Neural crest cell (in vitro differentiated cells): Measurements from ENCODE around the gene SLC25A1. TPM values are rescaled to one million over a fixed set of nuclear protein-coding genes. Genes with fewer than 3 reads are reported as not detected.

ENCODE experiments used
- DNase-seq: peaks from one replicate; pipeline ENCODE4 v3.0.0; 2021; ENCODE audit warnings: low read depth, mixed read lengths, low spot score
- H3K27ac Mint-ChIP-seq: one replicate; pipeline ENCODE4 v1.8.0; 2021; ENCODE audit warnings: mild to moderate bottlenecking, mixed read lengths; ENCODE audit not compliant: unreplicated experiment
- H3K27me3 Mint-ChIP-seq: 2 replicates; pipeline ENCODE4 v1.8.0; 2021; ENCODE audit warnings: low read depth, mild to moderate bottlenecking, mixed read lengths
- H3K36me3 Mint-ChIP-seq: 2 replicates; pipeline ENCODE4 v1.8.0; 2021; ENCODE audit warnings: low read depth, mild to moderate bottlenecking, mixed read lengths
- H3K4me1 Mint-ChIP-seq: 2 replicates; pipeline ENCODE4 v1.8.0; 2021; ENCODE audit warnings: mixed read lengths
- H3K4me3 Mint-ChIP-seq: one replicate; pipeline ENCODE4 v1.8.0; 2021; ENCODE audit warnings: mild to moderate bottlenecking, mixed read lengths
- H3K9me3 Mint-ChIP-seq: 2 replicates; pipeline ENCODE4 v1.8.0; 2021; ENCODE audit warnings: mixed read lengths
- CTCF ChIP-seq: fragments of 200-600 bp; sonication (generic); conservative IDR thresholded peaks from 2 replicates; pipeline ENCODE4 v1.5.0; 2021; ENCODE audit warnings: antibody characterized with exemption, mild to moderate bottlenecking
- total RNA-seq: library from RNA; stranded (reverse); gene quantifications from 2 replicates; pipeline ENCODE4 v1.2.1, GENCODE V29; 2021

Gene SLC25A1
- total RNA-seq, 1 donor from 2014 or later: 173 TPM

- peaks cover 29% of the 10 kb centered on the region for H3K4me1 Mint-ChIP-seq
- H3K9me3 Mint-ChIP-seq: no peaks in the 10 kb centered on the region
- DNase-seq: no peak
- no peaks in the 10 kb centered on the region for H3K36me3 Mint-ChIP-seq
- peaks cover 14% of the 10 kb centered on the region for H3K27me3 Mint-ChIP-seq
- no peak overlapping the region for H3K27ac Mint-ChIP-seq
- no peak for TF ChIP-seq CTCF
- H3K4me3 Mint-ChIP-seq: peak overlapping the region; percentile 87
These were observed 2.3 kb downstream of the SLC25A1 start for GRCh38 chr22:19176175-19176643.

- Mint-ChIP-seq H3K27ac (no peak overlapping the region), H3K4me3 (peak overlapping the region; percentile 95), H3K9me3 (no peaks in the 10 kb centered on the region), H3K27me3 (peaks cover 19% of the 10 kb centered on the region), H3K36me3 (no peaks in the 10 kb centered on the region), H3K4me1 (peaks cover 33% of the 10 kb centered on the region)
- DNase-seq: no peak
- TF ChIP-seq CTCF: no peak
These were observed 2.8 kb downstream of the SLC25A1 start for GRCh38 chr22:19175602-19176174.

GRCh38 chr22:19175026-19175601 lies 3.4 kb downstream of the SLC25A1 start:
- Mint-ChIP-seq H3K4me1 (peaks cover 37% of the 10 kb centered on the region), H3K27ac (no peak overlapping the region), H3K9me3 (no peaks in the 10 kb centered on the region), H3K36me3 (no peaks in the 10 kb centered on the region), H3K27me3 (peaks cover 25% of the 10 kb centered on the region), H3K4me3 (peak overlapping the region; percentile 95)
- DNase-seq: no peak
- no peak for TF ChIP-seq CTCF

GRCh38 chr22:19174106-19175025 lies 4.2 kb downstream of the SLC25A1 start:
- DNase-seq: no peak
- Mint-ChIP-seq H3K4me1 (peaks cover 33% of the 10 kb centered on the region), H3K27ac (no peak overlapping the region), H3K4me3 (peak overlapping the region; percentile 95), H3K36me3 (no peaks in the 10 kb centered on the region), H3K9me3 (no peaks in the 10 kb centered on the region), H3K27me3 (peaks cover 32% of the 10 kb centered on the region)
- no peak for TF ChIP-seq CTCF

- Mint-ChIP-seq H3K36me3 (no peaks in the 10 kb centered on the region), H3K4me1 (peaks cover 36% of the 10 kb centered on the region), H3K27me3 (peaks cover 40% of the 10 kb centered on the region), H3K27ac (peak overlapping the region; percentile 92), H3K9me3 (no peaks in the 10 kb centered on the region), H3K4me3 (peak overlapping the region; percentile 95)
- DNase-seq: no peak
- no peak for TF ChIP-seq CTCF
These were observed 5.2 kb downstream of the SLC25A1 start for GRCh38 chr22:19173047-19174035.
